Measurements from ENCODE around the gene VPREB3.

Gene VPREB3

DNA sequence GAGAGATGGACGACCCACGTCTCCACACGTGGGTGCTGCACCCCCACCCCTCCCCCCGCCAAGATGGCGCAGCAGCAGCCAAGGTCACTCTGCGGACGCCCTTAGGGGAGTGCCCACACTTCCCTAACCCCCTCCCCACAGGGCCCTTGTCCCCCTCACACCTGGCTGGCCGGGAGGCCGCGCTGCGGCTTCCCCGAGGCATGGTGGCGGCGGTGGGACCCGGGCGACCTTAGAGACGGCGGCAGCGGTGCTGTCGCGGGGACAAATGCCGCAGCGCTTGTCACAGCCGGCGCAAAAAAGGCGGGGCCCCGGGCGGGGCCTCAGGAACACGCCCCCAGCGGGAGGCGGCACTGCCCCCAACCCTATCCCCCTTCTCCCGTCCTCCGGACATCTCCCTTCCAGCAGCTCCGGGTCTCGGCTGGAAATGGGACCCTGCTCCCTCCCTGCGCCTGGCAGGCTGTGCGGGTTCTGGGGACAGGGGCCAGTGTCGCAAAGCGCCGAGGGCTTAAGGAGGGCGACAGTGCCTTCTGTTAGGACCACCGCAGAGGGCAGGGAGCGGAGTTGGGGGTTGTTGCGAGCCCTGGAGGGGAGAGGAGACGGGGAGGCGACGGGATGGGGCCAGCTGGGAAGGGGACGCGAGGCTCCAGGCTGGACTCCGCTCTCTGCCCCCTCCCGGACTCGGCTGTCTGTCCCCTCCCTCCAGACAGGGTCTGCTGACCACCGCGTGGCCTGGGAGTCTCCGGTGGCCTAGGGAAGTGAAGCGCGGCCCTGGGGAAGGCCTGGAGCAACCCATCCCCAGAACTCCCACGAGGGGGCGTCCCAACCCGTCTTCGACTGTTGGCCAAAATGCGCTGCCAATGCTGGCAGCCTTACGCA, 13.7 kb upstream of the VPREB3 start, which contains the start of gene CHCHD10:
Gene CHCHD10, minus strand, starts transcription at position 300 of the 876 bp plus-strand sequence. Its CDS starts 98 bp downstream, at position 202.
- in situ Hi-C loops (cut with MboI; ENCODE audit: low sequenced_read_pairs) = no loop called here

DNA sequence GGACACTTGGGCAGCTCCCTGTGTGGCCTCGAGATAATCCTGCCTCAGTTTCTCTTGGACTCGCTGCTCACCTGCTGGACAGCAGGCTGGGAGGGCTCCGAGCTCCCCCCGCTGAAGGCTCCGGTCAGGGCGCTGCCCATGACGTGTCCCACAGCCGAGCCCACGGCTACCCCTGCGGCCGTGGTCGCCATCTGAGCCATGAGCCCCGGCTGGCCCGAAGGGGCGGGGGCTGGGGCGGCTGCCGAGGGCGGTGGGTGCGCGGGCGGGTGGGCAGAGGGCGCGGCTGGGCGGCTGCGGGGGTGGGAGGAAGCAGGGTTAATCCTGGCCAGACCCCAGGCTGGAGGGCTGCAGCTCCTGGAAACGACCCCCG, 13.1 kb upstream of the VPREB3 start:
- in situ Hi-C loops (cut with MboI; ENCODE audit: low sequenced_read_pairs) = no loop called here

DNA sequence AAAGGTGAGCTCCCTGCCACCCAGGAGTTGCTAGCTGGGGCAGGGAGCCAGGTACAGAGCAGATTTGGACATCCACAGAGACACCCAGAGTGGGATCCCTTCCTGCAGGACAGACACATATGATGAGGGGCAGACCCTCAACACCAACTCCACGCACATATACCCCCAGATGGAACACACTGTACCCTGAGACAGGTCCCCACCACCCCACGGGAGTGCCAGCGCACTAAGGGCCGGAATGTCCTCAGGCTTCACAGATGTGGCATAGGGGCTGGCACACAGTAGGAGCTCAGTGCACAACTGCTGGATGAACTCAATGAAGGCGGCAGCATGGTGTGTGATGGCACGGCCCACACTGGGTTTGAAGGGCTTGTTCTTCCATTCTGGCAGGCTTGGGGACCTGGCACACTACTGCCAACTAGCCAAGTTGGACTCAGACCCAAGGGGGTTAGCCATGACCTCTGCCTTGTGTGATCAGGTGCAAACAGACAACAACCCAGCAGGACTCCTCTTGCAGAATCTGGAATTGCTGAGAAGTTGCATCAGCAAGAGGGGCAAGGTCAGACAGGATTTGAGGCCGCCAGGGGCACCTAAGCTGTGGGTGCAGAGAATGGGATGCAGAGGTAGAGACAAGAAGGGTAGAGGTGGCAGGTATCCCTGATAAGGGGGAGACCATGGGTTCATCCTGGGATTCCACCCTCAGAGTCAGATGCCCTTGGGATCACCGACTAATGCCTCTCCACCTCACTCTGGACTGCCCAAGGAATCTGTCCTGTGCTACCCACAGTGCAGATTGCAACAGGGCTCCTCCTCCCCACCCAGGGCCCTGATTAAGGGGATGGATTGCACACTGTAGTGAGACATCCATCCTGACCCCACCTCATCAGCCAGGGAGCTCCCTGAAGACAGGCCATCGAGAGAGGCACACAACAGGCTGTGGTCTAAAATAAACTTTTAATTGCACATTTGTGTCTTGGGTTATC, 11.0 kb upstream of the VPREB3 start:
- in situ Hi-C loops (cut with MboI; ENCODE audit: low sequenced_read_pairs) = no loop called here

DNA sequence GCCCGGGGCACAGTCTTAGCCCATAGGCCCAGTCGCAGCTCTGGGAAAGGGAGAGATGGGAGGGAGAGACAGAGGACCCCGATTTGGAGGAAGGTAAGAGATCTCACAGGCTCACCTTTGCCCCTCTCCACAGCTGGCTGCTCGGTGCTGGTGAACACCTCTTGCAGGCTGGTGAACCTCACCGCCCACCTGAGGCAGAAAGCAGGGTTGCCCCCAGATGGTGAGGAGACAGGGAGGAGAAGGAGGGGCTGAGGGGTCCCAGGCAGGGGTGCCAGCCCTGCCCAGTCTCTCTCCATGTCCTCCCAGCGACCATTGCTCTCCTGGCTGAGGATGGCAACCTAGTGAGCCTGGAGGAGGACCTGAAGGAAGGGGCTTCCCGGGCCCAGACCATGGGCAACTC, 9.7 kb upstream of the VPREB3 start:
- in situ Hi-C loops (cut with MboI; ENCODE audit: low sequenced_read_pairs) = no loop called here

DNA sequence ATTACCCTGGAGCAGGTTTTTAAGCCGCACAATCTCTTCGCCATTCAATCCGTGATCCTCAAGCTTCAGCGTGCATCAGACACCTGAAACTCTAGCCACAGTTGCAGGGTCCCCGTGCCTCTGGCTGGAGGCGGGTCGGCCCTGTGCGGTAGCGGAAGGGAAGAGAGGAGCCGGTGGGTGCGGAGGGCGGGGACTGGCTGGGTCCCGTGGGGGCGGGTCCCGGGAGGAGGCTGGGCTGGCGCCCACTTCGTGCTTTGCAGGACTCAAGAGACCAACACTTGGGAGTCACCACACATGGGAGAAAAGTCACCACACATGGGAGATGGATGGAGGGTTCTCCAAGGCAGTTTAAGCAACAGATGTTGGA, 9.3 kb upstream of the VPREB3 start:
- in situ Hi-C loops (cut with MboI; ENCODE audit: low sequenced_read_pairs) = no loop called here

DNA sequence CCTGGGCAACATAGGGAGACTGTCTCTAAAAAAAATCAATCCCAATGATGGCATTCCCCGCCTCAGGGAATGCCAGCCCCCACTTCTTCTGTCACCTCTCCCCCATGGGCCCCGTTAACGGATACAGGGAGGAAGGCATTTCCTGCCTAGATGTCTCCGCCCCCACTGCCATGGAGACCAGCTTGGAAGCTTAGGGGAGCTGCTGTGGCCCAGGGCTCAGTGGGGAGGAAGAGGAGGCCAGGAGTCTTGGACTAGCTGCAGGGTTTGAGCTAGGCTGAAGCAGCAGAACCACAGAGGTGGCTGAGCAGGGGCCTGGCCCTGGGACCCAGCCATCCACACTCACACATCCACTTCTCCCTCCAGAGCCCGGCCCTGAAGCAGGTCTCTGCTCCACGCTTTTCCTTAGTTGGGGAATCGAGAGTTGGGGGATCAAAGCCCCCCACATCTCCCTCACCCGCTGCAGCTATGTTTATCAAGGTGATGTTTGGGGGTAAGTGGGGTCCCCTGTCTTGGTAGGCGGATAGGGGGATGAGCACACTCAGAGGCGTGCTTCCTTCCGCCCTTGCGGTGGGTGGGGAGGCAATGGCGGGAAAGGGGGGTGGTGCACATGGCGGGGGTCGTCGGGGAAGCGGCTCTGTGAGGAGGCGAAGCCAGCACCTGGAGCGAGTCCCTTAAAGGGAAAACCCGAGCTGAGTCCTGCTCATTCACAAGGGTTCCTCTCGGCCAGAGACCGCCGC, 8.8 kb upstream of the VPREB3 start, which contains the start of gene C22orf15:
Gene C22orf15, plus strand, starts transcription at position 149 of the 737 bp plus-strand sequence. Its CDS starts 317 bp downstream, at position 466.
- in situ Hi-C loops (cut with MboI; ENCODE audit: low sequenced_read_pairs) = no loop called here

DNA sequence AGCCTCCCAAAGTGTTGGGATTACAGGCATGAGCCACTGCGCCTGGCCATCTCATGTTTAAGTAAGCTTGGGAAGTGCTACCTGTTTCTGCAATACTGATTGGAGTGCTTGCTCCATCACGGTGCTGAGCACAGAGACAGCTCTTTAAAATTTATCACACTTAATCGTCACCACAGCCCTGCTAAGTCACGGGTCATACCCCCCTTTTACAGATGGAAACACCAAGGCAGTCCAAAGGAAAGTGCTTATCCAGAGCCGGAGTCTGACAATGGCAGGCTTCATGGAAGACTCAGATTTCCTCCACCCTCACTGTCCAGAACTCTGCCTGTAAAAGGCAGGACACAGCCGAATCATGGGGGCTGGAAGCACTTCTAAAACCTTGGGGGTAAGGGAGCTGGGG, 5.8 kb upstream of the VPREB3 start:
- in situ Hi-C loops (cut with MboI; ENCODE audit: low sequenced_read_pairs) = no loop called here

DNA sequence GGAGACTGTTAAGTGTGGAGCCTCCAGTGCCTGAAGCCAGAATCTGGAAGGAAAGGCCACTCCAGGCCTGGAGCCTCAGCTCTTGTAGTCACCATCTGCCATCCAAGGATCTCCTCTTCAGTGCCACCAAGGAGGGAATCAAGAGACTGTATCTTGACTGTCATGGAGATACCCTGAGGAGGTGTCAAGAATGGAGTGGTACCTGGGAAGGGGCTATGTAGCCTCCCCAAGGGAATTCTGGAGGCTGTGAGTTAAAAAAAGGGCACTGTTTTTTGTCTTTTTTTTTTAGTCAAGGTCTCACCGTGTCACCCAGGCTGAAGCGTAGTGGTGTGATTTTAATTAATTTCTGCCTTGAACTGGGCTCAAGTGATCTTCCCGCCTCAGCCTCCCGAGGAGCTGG, 5.3 kb upstream of the VPREB3 start:
- in situ Hi-C loops (cut with MboI; ENCODE audit: low sequenced_read_pairs) = no loop called here

DNA sequence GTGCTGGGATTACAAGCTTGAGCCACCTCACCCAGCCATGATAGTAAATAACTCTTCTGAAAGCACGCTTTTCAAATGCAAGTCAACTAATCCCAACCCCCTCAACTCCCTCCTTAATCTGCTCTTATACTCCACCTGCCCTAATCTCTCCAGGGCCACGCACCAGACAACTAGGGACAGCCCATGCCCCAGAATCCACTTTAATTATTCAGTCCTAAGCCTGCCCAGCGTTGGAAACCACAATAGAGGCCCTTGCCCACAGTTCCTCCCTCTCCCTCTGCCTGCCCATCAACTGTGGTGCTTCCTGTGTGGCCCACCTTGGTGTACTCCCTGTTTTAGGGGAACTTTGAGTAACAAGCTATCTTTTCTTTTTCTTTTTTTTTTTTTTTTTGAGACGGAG, 2.7 kb upstream of the VPREB3 start:
- in situ Hi-C loops (cut with MboI; ENCODE audit: low sequenced_read_pairs) = no loop called here

DNA sequence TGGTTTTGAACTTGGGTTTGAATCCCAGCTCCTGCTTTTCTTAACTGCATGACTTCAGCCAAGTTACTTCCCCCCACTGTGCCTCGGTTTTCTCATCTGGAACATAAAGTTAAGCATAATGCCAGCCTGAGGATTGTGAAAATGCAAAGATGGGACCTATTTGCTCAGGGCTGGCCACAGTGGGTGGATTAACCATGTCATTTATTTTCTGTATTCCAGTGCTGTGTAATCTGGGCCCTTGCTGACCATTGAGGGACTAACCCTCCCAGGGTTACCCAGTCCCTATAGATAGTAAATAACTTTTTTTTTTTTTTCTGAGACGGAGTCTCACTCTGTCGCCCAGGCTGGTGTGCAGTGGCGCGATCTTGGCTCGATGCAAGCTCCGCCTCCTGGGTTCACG, 1.5 kb upstream of the VPREB3 start:
- in situ Hi-C loops (cut with MboI; ENCODE audit: low sequenced_read_pairs) = no loop called here

DNA sequence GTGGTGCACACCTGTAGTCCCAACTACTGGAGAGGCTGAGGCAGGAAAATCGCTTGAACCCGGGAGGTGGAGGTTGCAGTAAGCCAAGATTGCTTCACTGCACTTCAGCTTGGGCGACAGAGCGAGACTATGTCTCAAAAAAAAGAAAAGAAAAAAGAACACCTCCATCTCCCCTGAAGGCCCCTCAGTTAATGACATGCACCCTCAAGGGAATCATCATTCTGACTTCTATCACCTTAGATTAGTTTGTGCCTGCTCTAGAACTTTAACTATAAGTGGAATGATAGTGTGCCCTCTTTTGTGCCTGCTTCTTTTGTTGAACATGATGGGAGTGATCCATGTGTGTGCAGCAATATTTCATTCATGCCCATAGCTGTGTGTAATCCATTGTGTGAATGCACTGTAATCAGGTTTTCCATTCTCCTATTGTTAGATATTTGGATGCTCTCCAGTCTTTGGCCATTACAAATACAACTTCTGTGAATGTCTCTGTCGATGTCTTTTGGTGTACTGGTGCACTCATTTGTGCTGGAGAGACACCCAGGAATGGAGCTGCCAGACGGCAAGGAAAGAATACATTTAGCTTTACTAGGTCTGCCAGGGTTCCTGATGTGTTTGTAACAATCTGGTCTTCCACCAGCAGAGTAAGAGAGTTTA, 883 bp upstream of the VPREB3 start:
- in situ Hi-C loops (cut with MboI; ENCODE audit: low sequenced_read_pairs) = no loop called here

DNA sequence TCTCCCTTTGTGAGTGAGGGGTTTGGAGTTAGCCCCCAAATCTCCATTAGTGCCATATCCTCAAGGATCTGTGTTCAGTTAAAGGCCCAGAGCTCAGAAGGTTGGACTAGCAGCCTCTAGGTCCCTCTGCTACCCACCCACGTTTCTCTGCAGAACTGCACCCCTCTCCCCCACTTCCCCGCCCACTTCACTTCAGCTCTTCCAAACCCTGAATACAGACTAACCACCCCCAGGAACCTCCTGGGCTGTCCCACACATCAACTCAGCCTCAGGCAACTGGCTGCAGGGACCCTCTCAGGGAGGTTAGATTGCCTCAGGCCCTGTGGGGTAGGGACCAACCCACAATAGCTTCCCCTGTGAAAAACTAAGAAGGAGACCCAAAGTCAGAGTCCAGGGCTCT, 840 bp downstream of the VPREB3 start:
- in situ Hi-C loops (cut with MboI; ENCODE audit: low sequenced_read_pairs) = no loop called here

DNA sequence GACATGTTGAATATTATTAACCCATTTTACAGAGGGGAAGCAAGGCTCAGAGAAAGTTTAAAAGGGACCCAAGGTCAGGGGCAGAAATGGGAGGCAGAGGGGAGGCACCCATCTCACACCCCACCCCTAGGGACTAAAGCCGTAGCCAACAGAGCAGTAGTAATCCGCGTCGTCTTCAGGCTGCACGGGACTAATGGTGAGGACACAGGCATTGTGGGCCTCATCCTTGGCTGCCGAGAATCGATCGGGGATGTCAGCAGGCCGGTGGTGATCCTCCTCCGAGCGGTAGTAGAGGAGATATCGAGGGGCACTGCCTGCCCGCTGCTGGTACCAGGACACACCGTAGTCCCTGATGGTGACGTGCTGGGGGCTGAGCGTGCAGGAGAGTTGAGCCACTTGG, 1.5 kb downstream of the VPREB3 start:
- in situ Hi-C loops (cut with MboI; ENCODE audit: low sequenced_read_pairs) = no loop called here

DNA sequence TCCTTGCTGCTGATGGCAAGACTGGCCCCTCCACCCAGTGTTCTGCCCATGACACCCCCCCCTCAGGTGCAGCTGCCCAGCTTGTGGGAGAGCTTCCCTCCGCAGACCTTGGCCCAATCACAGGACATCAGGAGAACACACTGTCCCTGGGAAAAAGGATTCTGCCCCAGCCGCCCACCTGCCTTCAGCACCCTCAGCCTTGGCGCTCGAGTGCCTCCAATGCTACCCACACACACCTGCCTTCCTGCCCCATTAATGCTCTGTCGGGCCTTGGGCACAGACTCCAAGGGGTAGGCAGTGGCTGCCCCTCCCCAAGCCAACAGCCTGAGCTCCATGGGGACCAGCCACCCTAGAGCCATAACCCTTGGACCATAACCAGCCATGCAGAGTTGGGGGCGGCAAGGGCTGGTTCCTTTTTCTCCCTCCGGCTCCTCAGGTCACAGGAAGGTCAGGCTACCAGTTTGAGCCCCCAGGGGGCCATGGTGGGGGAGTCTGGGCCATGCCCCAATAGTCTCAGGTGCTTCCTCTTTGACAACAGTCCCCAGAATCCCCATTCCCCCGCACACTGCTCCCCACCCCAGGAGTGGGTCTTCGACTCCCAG, 2.0 kb downstream of the VPREB3 start:
- in situ Hi-C loops (cut with MboI; ENCODE audit: low sequenced_read_pairs) = no loop called here

DNA sequence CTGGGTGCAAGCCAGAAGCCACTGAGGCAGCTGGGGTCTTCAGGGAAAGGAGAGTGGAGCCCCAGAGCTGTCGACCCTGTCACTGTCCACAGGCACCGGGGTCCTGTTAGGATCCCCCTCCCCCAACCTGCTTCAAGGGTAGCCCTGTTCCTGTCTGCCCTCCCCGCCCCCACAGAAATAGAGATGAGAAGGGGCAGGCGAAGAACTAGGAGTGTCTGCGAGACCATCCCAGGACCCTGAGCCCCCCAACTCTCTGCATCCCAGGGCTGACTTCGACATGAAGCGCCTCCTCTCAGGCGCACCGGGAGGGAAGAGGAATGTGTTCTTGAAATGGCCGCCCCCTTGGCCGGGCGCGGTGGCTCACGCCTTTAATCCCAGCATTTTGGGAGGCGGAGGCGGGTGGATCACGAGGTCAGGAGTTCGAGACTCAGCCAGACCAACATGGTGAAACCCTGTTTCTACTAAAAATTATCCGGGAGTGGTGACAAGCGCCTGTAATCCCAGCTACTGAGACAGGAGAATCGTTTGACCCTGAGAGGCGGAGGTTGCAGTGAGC, 2.7 kb downstream of the VPREB3 start:
- in situ Hi-C loops (cut with MboI; ENCODE audit: low sequenced_read_pairs) = no loop called here

DNA sequence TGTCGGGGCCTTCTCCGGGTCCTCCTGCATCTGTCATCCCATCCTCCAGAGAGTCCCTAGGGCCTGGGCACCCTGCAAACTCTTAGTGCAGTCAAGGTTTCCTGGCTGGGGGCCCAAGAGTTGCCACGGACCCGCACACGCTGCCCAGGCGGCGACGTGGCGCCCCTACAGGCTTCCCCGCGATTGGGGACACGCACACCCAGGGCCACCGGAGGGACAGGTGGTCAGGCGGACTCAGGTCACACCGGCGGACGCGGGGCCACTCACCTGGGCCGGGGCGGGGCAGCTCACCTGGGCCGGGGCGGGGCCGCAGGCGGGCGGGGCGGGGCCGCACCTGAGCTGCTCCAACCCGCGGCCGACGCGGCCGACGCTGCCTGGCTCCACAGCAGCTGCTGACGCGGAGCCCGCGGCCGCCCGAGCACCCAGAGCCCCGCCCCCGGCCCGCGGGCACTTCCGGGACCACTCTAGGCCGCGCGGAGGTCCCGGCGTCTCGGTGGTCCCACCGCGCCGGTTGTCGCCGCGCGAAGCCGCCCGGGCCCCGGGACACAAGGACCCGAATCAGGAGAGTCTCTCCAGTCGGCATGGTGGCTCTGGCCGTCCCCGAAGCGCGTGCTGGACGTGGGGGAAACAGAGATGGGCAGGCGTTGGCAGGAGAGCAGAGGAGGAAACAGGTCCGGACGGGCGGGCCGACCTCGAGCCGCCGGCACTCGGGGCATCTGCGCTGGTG, 3.3 kb downstream of the VPREB3 start, which contains the start of gene ZNF70:
Gene ZNF70, minus strand, starts transcription at position 399 of the 727 bp plus-strand sequence. CDS start 5,972 bp downstream, outside the sequence.
- in situ Hi-C loops (cut with MboI; ENCODE audit: low sequenced_read_pairs) = no loop called here

DNA sequence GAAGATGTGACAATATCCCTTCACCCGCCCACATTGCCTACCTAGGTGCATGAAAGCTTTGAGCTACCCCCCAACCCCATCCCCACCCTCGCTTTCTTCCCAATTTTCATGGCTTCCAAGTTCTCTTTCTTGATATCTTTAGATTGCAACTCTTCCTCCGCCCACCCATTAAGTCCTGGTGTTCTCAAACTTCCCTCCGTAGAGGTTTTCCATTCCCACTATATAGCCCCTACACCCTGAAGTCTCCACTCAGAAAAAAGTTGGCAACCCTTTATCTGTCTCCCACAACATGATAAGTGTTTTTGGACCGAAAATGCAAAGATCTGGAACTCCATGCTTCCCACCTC, 3.9 kb downstream of the VPREB3 start:
- in situ Hi-C loops (cut with MboI; ENCODE audit: low sequenced_read_pairs) = no loop called here

DNA sequence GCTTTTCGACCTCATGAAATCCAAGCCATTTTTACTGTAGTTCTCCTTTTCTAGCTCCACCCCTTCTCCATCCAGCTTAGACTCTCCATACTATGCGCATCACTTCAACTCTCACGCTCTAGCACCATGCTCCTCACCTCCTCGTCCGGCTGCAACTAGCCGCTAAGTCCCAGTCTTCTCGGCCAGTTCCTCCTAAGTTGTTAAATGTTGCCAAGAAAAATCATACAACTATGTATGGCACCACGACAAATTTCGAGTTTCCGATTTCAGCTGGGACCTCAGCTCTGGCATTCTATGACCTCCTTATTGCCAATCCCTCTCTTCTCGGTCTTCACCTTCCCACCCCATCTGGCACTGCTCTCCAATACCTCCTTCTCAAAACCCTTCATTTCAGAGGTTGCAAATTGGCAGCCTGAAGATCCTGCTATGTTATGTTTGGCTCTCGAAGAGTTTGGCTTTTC, 4.4 kb downstream of the VPREB3 start:
- in situ Hi-C loops (cut with MboI; ENCODE audit: low sequenced_read_pairs) = no loop called here

DNA sequence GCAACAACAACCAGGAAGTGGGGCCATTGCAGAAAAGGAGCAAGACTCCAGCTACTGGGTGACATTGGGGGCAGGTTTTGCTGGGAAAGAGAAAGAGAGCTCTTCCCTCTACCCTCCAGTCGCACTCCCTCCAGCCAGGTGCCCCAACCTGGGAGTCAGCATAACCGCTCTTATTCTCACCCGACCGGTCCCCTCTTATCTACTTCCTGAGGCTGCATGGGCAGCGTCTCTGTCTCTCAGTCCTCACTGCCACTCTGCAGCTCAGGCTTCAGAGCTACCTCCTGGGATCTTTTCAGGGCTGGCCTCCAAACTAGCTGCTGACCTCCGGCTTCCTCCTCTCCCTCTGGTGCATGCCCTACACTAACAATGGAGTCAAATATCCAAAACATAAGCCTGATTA, 8.4 kb downstream of the VPREB3 start:
- in situ Hi-C loops (cut with MboI; ENCODE audit: low sequenced_read_pairs) = no loop called here

Measured in HL-60/S4 treated with phorbol 12-myristate 13-acetate at 8.2 ng/mL for 4 days and 3 days (cell line).